Measurements from ENCODE around the gene CCDC81.

DNA sequence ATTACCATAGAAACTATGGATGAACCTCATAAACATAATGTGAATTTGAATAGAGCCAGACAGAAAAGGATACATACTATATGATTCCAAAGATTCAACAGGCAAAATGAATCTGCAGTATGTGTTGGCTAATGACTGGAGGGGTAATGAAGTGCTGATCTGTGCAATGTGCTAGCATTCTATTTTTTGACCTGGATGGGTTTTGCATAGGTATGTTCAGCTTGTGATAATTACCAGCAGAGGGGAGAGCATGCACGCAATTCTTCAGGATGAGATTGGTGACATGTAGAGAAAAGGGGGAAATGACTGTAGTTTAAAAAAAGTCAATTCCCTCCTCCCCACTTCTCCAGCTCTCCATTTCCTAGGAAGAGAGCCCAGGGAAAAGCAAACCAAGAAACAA lies 618 bp upstream of the CCDC81 start:
- TF ChIP-seq CTCF (IDR thresholded peaks at IDR 0.05) (no peak), POLR2A (IDR thresholded peaks at IDR 0.05) (no peak)
